Neural cell (in vitro differentiated cells): ENCODE data around the gene C22orf39. TPM values are rescaled to one million over a fixed set of nuclear protein-coding genes. Genes with fewer than 3 reads are reported as not detected.

Experiments
- H2AFZ ChIP-seq: fragments of 200-600, 300-800 bp; sonication (generic), shearing (Covaris generic); 2 replicates; pipeline ENCODE4 v1.6.0; 2014; ENCODE audit warnings: low read depth, mild to moderate bottlenecking, antibody characterized with exemption, low read length, moderate library complexity
- H3F3A ChIP-seq: fragments of 200-600 bp; shearing (Covaris generic); 2 replicates; pipeline ENCODE4 v1.6.1; 2016; ENCODE audit warnings: mild to moderate bottlenecking, moderate library complexity, mixed read lengths, antibody characterized with exemption, low read length; ENCODE audit not compliant: insufficient read depth, poor library complexity, severe bottlenecking
- H3K27ac ChIP-seq: fragments of 200-600, 300-800 bp; sonication (generic), shearing (Covaris generic); 2 replicates; pipeline ENCODE4 v1.5.1; 2014; ENCODE audit warnings: mild to moderate bottlenecking, low read length, moderate library complexity
- H3K27me3 ChIP-seq: fragments of 300-800, 200-600 bp; sonication (generic), shearing (Covaris generic); 2 replicates; pipeline ENCODE4 v1.6.0; 2014; ENCODE audit warnings: mild to moderate bottlenecking, low read depth, low read length, moderate library complexity; ENCODE audit not compliant: insufficient read depth
- H3K36me3 ChIP-seq: fragments of 300-800, 200-600 bp; sonication (generic), shearing (Covaris generic); 2 replicates; pipeline ENCODE4 v1.5.1; 2014; ENCODE audit warnings: mild to moderate bottlenecking, antibody characterized with exemption, low read length, moderate library complexity; ENCODE audit not compliant: insufficient read depth
- H3K4me2 ChIP-seq: fragments of 300-800, 200-600 bp; sonication (generic), shearing (Covaris generic); 2 replicates; pipeline ENCODE4 v1.6.0; 2014; ENCODE audit warnings: mild to moderate bottlenecking, low read length
- H3K4me3 ChIP-seq: fragments of 300-800, 200-600 bp; sonication (generic), shearing (Covaris generic); 2 replicates; pipeline ENCODE4 v1.5.1; 2014; ENCODE audit warnings: mild to moderate bottlenecking, low read length, moderate library complexity
- H3K79me2 ChIP-seq: fragments of 200-600 bp; shearing (Covaris generic); replicated peaks from 2 replicates; pipeline ENCODE4 v1.6.0; 2014; ENCODE audit warnings: mild to moderate bottlenecking, low read length, moderate library complexity; ENCODE audit not compliant: insufficient read depth
- H3K9ac ChIP-seq: fragments of 300-800, 200-600 bp; sonication (generic), shearing (Covaris generic); 2 replicates; pipeline ENCODE4 v1.6.1; 2016; ENCODE audit warnings: mild to moderate bottlenecking, low read length, mixed read lengths
- H3K9me2 ChIP-seq: fragments of 200-600 bp; shearing (Covaris generic); 2 replicates; pipeline ENCODE4 v1.6.1; 2016; ENCODE audit warnings: mild to moderate bottlenecking, low read length, mixed read lengths; ENCODE audit not compliant: insufficient read depth
- H3K9me3 ChIP-seq: fragments of 200-600, 300-800 bp; sonication (generic), shearing (Covaris generic); 2 replicates; pipeline ENCODE4 v1.6.1; 2016; ENCODE audit warnings: mild to moderate bottlenecking, mixed run types, low read length, moderate library complexity, mixed read lengths
- H4K20me1 ChIP-seq: fragments of 200-600 bp; shearing (Covaris generic); 2 replicates; pipeline ENCODE4 v1.6.1; 2016; ENCODE audit warnings: mild to moderate bottlenecking, mixed run types; ENCODE audit not compliant: insufficient read depth
- EP300 ChIP-seq: fragments of 450-650 bp; conservative IDR thresholded peaks from 2 replicates; pipeline ENCODE4 v1.6.1; 2014; ENCODE audit warnings: antibody characterized with exemption, mild to moderate bottlenecking, moderate library complexity; ENCODE audit not compliant: poor library complexity, severe bottlenecking
- EZH2 ChIP-seq: fragments of 200-600, 300-800 bp; shearing (Covaris generic), sonication (generic); IDR thresholded peaks from 2 replicates; pipeline ENCODE4 v1.6.1; 2014; ENCODE audit warnings: antibody characterized with exemption, low read length, borderline replicate concordance, mild to moderate bottlenecking; ENCODE audit not compliant: insufficient read depth, poor library complexity, severe bottlenecking
- MXI1 ChIP-seq: fragments of 450-650 bp; conservative IDR thresholded peaks from 2 replicates; pipeline ENCODE4 v1.6.1; 2014; ENCODE audit warnings: antibody characterized with exemption, mild to moderate bottlenecking; ENCODE audit not compliant: poor library complexity, severe bottlenecking
- POLR2AphosphoS5 ChIP-seq: IDR thresholded peaks from 2 replicates; pipeline ENCODE4 v1.6.1; 2012
- RAD21 ChIP-seq: fragments of 450-650 bp; conservative IDR thresholded peaks from 2 replicates; pipeline ENCODE4 v1.6.1; 2014; ENCODE audit warnings: antibody characterized with exemption, mild to moderate bottlenecking, moderate library complexity
- SMC3 ChIP-seq: fragments of 450-650 bp; conservative IDR thresholded peaks from 2 replicates; pipeline ENCODE4 v1.6.1; 2014; ENCODE audit warnings: antibody characterized with exemption, mild to moderate bottlenecking, moderate library complexity; ENCODE audit not compliant: poor library complexity
- TAF1 ChIP-seq: IDR thresholded peaks from 2 replicates; pipeline ENCODE4 v1.6.1; 2012; ENCODE audit warnings: low read depth
- polyA plus RNA-seq: library from polyadenylated mRNA; depleted of rRNA; stranded (reverse); fragments of >200 nt; gene quantifications from 2 replicates; pipeline ENCODE4 v1.2.3, GENCODE V29; 2014
- TF ChIP-seq, protein P1 (sequence below): fragments of 450-650 bp; IDR thresholded peaks from 2 replicates; pipeline ENCODE4 v1.5.1; 2014; ENCODE audit warnings: antibody characterized with exemption, mild to moderate bottlenecking, moderate library complexity; ENCODE audit not compliant: poor library complexity, severe bottlenecking
- TF ChIP-seq, protein P2 (sequence below): IDR thresholded peaks from 2 replicates; pipeline ENCODE4 v1.6.1; 2012; ENCODE audit warnings: borderline replicate concordance

The C22orf39 gene
- polyA plus RNA-seq, 1 donor from 2014 or later: 94.9 TPM

DNA sequence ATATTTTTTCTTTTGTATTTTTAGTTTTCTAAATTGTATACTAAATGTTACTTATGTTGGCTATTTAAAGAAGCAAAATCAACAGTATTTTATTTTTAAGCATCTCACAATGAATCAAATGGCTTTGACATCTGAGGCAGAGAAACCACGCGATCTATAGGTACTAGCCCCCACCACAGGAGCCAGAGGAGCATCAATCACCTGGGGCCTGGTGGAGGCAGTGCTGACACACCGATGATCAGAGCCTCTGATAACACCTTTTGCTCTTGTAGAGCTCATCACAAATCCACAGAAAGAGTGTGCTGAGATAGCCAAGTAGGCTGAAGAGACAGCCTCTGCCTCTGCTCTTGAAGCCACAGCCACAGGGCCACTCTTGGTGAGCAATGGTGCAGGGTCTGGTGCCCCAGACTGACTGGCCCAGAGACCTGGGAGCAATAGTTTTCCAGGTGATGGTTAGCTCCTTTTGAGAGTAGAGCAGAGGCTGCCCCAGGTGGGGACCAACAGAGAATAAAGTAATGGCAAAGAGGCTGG lies 41.2 kb downstream of the C22orf39 start:
- Histone ChIP-seq H3K27ac (no peak overlapping the region), H3F3A (no peaks in the 10 kb centered on the region), H3K36me3 (peaks cover 6% of the 10 kb centered on the region), H2AFZ (no peak overlapping the region), H3K9me3 (no peaks in the 10 kb centered on the region), H3K9ac (no peak overlapping the region), H3K4me3 (no peak overlapping the region), H3K27me3 (no peaks in the 10 kb centered on the region), H3K9me2 (no peaks in the 10 kb centered on the region), H3K4me2 (no peak overlapping the region), H4K20me1 (no peaks in the 10 kb centered on the region), H3K79me2 (peaks cover 3% of the 10 kb centered on the region)
- TF ChIP-seq EP300: no peak
- no peak for TF ChIP-seq MXI1
- no peak for TF ChIP-seq SMC3
- no peak for TF ChIP-seq EZH2
- TF ChIP-seq TAF1: no peak
- no peak for TF ChIP-seq POLR2AphosphoS5
- TF ChIP-seq, protein P1, sequence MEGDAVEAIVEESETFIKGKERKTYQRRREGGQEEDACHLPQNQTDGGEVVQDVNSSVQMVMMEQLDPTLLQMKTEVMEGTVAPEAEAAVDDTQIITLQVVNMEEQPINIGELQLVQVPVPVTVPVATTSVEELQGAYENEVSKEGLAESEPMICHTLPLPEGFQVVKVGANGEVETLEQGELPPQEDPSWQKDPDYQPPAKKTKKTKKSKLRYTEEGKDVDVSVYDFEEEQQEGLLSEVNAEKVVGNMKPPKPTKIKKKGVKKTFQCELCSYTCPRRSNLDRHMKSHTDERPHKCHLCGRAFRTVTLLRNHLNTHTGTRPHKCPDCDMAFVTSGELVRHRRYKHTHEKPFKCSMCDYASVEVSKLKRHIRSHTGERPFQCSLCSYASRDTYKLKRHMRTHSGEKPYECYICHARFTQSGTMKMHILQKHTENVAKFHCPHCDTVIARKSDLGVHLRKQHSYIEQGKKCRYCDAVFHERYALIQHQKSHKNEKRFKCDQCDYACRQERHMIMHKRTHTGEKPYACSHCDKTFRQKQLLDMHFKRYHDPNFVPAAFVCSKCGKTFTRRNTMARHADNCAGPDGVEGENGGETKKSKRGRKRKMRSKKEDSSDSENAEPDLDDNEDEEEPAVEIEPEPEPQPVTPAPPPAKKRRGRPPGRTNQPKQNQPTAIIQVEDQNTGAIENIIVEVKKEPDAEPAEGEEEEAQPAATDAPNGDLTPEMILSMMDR: no peak
- TF ChIP-seq RAD21: no peak
- TF ChIP-seq, protein P2, sequence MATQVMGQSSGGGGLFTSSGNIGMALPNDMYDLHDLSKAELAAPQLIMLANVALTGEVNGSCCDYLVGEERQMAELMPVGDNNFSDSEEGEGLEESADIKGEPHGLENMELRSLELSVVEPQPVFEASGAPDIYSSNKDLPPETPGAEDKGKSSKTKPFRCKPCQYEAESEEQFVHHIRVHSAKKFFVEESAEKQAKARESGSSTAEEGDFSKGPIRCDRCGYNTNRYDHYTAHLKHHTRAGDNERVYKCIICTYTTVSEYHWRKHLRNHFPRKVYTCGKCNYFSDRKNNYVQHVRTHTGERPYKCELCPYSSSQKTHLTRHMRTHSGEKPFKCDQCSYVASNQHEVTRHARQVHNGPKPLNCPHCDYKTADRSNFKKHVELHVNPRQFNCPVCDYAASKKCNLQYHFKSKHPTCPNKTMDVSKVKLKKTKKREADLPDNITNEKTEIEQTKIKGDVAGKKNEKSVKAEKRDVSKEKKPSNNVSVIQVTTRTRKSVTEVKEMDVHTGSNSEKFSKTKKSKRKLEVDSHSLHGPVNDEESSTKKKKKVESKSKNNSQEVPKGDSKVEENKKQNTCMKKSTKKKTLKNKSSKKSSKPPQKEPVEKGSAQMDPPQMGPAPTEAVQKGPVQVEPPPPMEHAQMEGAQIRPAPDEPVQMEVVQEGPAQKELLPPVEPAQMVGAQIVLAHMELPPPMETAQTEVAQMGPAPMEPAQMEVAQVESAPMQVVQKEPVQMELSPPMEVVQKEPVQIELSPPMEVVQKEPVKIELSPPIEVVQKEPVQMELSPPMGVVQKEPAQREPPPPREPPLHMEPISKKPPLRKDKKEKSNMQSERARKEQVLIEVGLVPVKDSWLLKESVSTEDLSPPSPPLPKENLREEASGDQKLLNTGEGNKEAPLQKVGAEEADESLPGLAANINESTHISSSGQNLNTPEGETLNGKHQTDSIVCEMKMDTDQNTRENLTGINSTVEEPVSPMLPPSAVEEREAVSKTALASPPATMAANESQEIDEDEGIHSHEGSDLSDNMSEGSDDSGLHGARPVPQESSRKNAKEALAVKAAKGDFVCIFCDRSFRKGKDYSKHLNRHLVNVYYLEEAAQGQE: no peak

GRCh38 chr22:19405652-19406051 lies 41.9 kb downstream of the C22orf39 start:
- Histone ChIP-seq H3F3A (no peaks in the 10 kb centered on the region), H3K9ac (no peak overlapping the region), H3K27me3 (no peaks in the 10 kb centered on the region), H3K27ac (no peak overlapping the region), H3K4me2 (no peak overlapping the region), H3K9me2 (no peaks in the 10 kb centered on the region), H3K4me3 (no peak overlapping the region), H3K9me3 (no peaks in the 10 kb centered on the region), H4K20me1 (no peaks in the 10 kb centered on the region), H3K36me3 (peaks cover 6% of the 10 kb centered on the region), H2AFZ (no peak overlapping the region), H3K79me2 (no peaks in the 10 kb centered on the region)
- TF ChIP-seq SMC3: no peak
- no peak for TF ChIP-seq TAF1
- TF ChIP-seq, protein P2: no peak
- TF ChIP-seq MXI1: no peak
- no peak for TF ChIP-seq EZH2
- TF ChIP-seq EP300: no peak
- TF ChIP-seq, protein P1: no peak
- TF ChIP-seq POLR2AphosphoS5: no peak
- no peak for TF ChIP-seq RAD21
